HL-60 (cell line): ENCODE results near the gene TACR2.

Experiments
- DNase-seq, 2 experiments: peaks; one replicate each; pipeline ENCODE4 v3.0.0-alpha.2; 2010 to 2020; ENCODE audit warnings: low read depth in 1 of 2, low spot score in 1 of 2
- H3K27ac ChIP-seq: fragments of 250-450 bp; sonication (Bioruptor Pico); replicated peaks from 2 replicates; pipeline ENCODE4 v1.5.1; 2020; ENCODE audit warnings: mild to moderate bottlenecking, moderate library complexity
- H3K27me3 ChIP-seq: fragments of 250-450 bp; sonication (Bioruptor Pico); 2 replicates; pipeline ENCODE4 v1.5.1; 2021; ENCODE audit warnings: mild to moderate bottlenecking, moderate library complexity; ENCODE audit not compliant: insufficient read depth, poor library complexity, severe bottlenecking
- H3K4me3 ChIP-seq: replicated peaks from 2 replicates; pipeline ENCODE4 v1.5.1; 2011; ENCODE audit warnings: mild to moderate bottlenecking, control low read depth, low read length; ENCODE audit not compliant: insufficient read depth
- GABPA ChIP-seq: IDR thresholded peaks from 2 replicates; pipeline ENCODE4 v1.6.1; 2012; ENCODE audit warnings: low read depth
- POLR2AphosphoS5 ChIP-seq: IDR thresholded peaks from 2 replicates; pipeline ENCODE4 v1.6.1; 2012; ENCODE audit warnings: low read depth
- SPI1 ChIP-seq: IDR thresholded peaks from 2 replicates; pipeline ENCODE4 v1.6.1; 2012; ENCODE audit warnings: low read depth, mild to moderate bottlenecking, borderline replicate concordance
- TF ChIP-seq, protein P1 (sequence below): IDR thresholded peaks from 2 replicates; pipeline ENCODE4 v1.6.1; 2012; ENCODE audit warnings: low read depth; ENCODE audit not compliant: insufficient replicate concordance
- TF ChIP-seq, protein P2 (sequence below): IDR thresholded peaks from one replicate; pipeline ENCODE4 v1.5.1; 2011; ENCODE audit warnings: low read length, control low read depth, inconsistent platforms; ENCODE audit not compliant: insufficient read depth

TACR2 gene

DNA sequence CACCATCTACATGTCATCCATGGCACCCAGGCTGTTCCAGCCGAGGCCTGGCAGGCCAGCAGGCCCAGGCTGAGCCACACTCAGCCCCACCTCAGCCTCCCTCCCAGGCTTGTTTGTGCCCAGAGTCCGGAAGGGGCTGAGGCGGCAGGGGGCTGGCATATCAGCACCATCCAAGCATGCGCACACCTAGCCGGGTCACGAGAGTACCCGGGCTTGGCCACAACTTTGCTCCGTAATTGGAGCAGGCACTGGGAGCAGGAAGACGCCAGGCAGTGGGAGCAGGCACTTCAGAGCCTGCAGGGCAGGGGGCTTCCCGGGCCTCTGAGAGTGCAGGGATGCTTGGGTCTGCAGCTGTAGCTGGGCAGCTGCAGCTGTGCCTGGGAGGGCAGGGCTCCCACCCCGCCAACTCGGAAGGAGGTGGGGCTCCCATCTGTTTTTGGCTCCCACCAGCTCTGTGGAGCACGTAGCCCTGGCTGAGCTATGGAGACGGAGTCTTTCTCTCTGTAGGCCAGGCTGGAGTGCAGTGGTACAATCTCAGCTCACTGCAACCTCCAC, 19.3 kb upstream of the TACR2 start:
- Histone ChIP-seq H3K4me3 (no peak overlapping the region), H3K27ac (no peak overlapping the region), H3K27me3 (no peaks in the 10 kb centered on the region)
- DNase-seq, result no peak
- TF ChIP-seq POLR2AphosphoS5, result no peak
- TF ChIP-seq GABPA, result no peak
- TF ChIP-seq, protein P1, sequence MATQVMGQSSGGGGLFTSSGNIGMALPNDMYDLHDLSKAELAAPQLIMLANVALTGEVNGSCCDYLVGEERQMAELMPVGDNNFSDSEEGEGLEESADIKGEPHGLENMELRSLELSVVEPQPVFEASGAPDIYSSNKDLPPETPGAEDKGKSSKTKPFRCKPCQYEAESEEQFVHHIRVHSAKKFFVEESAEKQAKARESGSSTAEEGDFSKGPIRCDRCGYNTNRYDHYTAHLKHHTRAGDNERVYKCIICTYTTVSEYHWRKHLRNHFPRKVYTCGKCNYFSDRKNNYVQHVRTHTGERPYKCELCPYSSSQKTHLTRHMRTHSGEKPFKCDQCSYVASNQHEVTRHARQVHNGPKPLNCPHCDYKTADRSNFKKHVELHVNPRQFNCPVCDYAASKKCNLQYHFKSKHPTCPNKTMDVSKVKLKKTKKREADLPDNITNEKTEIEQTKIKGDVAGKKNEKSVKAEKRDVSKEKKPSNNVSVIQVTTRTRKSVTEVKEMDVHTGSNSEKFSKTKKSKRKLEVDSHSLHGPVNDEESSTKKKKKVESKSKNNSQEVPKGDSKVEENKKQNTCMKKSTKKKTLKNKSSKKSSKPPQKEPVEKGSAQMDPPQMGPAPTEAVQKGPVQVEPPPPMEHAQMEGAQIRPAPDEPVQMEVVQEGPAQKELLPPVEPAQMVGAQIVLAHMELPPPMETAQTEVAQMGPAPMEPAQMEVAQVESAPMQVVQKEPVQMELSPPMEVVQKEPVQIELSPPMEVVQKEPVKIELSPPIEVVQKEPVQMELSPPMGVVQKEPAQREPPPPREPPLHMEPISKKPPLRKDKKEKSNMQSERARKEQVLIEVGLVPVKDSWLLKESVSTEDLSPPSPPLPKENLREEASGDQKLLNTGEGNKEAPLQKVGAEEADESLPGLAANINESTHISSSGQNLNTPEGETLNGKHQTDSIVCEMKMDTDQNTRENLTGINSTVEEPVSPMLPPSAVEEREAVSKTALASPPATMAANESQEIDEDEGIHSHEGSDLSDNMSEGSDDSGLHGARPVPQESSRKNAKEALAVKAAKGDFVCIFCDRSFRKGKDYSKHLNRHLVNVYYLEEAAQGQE, result no peak
- TF ChIP-seq SPI1, result no peak
- TF ChIP-seq, protein P2, sequence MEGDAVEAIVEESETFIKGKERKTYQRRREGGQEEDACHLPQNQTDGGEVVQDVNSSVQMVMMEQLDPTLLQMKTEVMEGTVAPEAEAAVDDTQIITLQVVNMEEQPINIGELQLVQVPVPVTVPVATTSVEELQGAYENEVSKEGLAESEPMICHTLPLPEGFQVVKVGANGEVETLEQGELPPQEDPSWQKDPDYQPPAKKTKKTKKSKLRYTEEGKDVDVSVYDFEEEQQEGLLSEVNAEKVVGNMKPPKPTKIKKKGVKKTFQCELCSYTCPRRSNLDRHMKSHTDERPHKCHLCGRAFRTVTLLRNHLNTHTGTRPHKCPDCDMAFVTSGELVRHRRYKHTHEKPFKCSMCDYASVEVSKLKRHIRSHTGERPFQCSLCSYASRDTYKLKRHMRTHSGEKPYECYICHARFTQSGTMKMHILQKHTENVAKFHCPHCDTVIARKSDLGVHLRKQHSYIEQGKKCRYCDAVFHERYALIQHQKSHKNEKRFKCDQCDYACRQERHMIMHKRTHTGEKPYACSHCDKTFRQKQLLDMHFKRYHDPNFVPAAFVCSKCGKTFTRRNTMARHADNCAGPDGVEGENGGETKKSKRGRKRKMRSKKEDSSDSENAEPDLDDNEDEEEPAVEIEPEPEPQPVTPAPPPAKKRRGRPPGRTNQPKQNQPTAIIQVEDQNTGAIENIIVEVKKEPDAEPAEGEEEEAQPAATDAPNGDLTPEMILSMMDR, result no peak

GRCh38 chr10:69434926-69435325, 18.2 kb upstream of the TACR2 start:
- Histone ChIP-seq H3K4me3 (no peak overlapping the region), H3K27ac (no peak overlapping the region), H3K27me3 (no peaks in the 10 kb centered on the region)
- no peak for TF ChIP-seq SPI1
- TF ChIP-seq GABPA, result no peak
- TF ChIP-seq POLR2AphosphoS5, result no peak
- TF ChIP-seq, protein P2, result no peak
- TF ChIP-seq, protein P1, result no peak
- DNase-seq, result no peak

- no peaks in the 10 kb centered on the region for H3K27me3 ChIP-seq
- TF ChIP-seq GABPA (no peak), SPI1 (no peak), POLR2AphosphoS5 (no peak)
- TF ChIP-seq, protein P2, result no peak
- TF ChIP-seq, protein P1, result no peak
- no peak for DNase-seq
- H3K4me3 ChIP-seq, result no peak overlapping the region
- no peak overlapping the region for H3K27ac ChIP-seq
Measured at GRCh38 chr10:69434169-69434568, 17.5 kb upstream of the TACR2 start.
